ENCODE data around the gene MUC13.
"Not testable (repeated sequence)": the region's sequence is repeated elsewhere in the genome, so short reads cannot be mapped to it uniquely, and the experiment has no call there.

Gene MUC13, protein sequence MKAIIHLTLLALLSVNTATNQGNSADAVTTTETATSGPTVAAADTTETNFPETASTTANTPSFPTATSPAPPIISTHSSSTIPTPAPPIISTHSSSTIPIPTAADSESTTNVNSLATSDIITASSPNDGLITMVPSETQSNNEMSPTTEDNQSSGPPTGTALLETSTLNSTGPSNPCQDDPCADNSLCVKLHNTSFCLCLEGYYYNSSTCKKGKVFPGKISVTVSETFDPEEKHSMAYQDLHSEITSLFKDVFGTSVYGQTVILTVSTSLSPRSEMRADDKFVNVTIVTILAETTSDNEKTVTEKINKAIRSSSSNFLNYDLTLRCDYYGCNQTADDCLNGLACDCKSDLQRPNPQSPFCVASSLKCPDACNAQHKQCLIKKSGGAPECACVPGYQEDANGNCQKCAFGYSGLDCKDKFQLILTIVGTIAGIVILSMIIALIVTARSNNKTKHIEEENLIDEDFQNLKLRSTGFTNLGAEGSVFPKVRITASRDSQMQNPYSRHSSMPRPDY

DNA sequence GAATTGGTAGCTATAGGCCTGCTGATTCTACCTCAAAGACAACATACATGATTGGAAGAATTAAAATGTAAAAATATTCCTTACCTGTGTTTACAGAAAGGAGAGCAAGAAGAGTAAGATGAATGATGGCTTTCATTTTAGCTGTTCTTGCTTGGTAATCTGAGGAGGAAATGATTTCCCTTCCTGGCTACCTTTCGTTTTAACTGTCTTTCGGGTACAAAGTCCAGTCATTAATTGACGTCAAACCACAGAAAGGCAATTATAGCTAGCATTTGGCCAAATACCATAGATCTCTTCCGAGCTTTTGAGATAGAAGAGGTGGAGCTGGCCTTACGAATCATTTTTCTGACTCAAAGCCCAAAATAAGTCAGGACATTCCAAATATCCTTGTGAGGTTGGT lies at the start of gene MUC13:
MUC13 (minus strand) TSS at position 175 of the 400 bp plus-strand sequence; CDS start at position 136, 39 bp downstream.
- in situ Hi-C loops (cut with MboI; ENCODE audit: low pct_unique_long_range_greater_than_20kb, low sequenced_read_pairs), result no loop called here

DNA sequence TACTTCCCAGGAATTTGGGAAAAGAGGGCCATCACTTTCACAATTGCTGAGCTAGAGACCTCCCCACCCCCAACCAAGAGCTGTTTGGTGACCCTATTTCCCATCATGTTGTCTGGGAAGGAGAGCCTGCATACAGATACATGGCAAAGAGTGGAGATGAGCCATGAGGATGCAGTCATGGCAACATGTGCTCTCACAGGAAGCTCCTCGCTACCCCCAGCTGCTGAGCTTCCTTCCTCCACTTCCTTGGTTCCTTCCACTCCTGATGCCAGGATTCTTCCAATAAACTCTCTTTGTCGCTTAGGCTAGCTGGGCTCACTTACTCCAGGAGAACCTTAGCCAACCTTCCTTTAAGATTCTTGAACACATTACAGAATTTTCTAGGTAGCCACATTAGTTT lies 48.3 kb upstream of the MUC13 start:
- in situ Hi-C loops (cut with MboI; ENCODE audit: low pct_unique_long_range_greater_than_20kb, low sequenced_read_pairs), result no loop called here
- no peak for DNase-seq

More for the DNA sequence above, at the start of gene MUC13:
- no peak for DNase-seq

DNA sequence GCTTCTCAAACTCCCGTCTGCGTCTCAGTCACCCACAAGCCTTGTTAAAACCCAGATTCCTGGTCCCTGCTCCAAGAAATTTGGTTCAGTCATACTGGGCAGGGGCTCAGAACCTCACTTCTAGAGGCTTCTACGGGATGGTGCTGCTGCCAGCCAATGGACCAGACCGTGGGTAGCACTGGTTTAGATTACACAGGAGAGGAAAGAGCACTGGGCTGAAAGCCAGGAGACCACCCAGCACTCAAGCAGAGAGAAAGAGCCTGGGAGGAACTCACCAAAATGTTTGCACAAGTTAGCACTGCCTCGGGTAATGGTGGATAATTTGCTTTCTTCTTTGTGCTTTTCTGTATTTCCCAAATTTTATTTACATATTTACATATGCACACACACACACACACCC lies 46.9 kb upstream of the MUC13 start:
- in situ Hi-C loops (cut with MboI; ENCODE audit: low pct_unique_long_range_greater_than_20kb, low sequenced_read_pairs), result no loop called here
- DNase-seq, result no peak

DNA sequence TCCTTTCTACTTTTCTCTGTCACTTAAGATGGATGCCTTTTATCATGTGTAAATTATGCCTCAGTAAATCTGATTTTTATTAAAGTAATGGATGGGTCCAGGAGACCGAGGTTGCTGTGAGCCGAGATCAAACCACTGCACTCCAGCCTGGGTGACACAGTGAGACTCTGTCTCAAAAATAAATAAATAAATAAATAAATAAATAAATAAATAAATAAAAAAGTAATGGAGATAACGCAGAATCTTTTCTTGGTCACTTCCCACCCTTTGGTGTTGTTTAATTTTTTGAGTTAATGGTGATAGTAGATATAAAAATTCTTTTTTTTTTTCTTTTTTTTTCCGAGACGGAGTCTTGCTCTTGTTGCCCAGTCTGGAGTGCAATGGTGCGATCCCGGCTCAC lies 44.1 kb upstream of the MUC13 start:
- in situ Hi-C loops (cut with MboI; ENCODE audit: low pct_unique_long_range_greater_than_20kb, low sequenced_read_pairs), result no loop called here
- no peak for DNase-seq

DNA sequence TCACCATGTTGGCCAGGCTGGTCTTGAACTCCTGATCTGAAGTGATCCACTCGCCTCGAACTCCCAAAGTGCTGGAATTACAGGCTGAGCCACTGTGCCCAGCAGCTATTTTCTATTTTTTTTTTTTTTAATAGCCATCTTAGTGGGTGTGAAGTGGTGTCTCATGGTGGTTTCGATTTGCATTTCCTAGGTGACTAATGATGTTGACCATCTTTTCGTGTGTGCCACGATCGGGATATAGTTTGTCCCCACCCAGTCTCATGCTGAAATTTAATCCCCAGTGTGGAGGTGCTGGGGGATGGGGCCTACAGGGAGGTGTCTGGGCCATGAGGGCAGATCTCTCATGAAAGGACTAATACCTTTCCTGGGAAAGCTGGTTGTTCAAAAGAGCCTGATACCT lies 41.8 kb upstream of the MUC13 start:
- in situ Hi-C loops (cut with MboI; ENCODE audit: low pct_unique_long_range_greater_than_20kb, low sequenced_read_pairs), result no loop called here

DNA sequence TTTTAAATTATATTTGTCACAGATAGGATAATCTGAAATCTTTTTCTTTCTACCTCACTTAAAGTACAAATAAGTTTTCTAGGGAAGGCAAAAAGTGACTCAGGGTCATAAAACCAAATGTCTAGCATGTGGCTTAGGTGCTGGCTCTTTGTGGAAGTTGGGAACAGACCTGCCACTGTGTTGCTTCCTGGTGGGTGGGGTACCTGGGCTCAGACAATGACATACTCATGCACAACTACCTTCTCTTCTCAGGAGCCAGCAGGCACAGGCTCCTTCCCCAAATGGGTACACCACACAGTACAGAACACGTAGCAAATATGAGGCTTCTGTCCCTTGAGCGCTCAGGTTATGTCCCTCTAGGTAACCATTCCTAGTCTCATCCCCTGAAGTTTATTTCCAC lies 40.1 kb upstream of the MUC13 start:
- in situ Hi-C loops (cut with MboI; ENCODE audit: low pct_unique_long_range_greater_than_20kb, low sequenced_read_pairs), result no loop called here
- DNase-seq, result no peak

More for the DNA sequence above, 41.8 kb upstream of the MUC13 start:
- no peak for DNase-seq

DNA sequence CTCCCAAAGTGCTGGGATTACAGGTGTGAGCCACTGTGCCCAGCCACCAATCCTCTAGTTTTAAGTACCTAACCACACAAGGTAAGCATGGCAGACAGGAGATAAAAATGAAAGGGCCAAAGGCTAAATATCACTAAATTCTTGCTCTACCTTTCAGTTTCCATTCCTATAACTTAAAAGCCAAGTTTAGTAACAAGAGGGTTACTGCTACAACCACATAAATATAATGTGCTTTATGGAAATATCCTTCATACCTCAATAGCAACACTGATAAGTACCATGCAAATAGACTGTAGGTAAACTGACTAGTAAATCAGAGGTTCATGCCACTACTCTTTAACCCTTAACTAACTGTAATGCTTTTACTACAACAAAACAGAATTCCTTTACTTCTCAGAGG lies 38.7 kb upstream of the MUC13 start:
- DNase-seq, result no peak
- in situ Hi-C loops (cut with MboI; ENCODE audit: low pct_unique_long_range_greater_than_20kb, low sequenced_read_pairs), result no loop called here

DNA sequence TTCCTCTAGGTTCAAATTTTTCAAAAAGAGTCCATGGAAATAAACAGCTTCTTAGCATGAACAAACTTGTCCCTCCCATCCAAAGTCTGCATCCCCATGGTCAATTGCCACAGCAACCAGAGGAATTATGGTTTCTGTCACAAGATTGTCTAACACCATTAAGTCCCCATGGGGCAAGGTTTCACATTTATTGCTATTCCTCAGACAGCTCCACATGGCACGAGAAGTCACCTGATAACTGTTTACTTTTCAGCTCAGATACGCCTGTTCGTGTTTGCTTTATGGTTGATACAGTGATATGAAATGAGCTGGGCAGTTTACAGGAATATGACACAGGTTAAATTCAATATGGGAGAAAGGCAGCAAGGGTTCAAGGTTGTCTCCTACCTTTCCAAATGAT lies 37.9 kb upstream of the MUC13 start:
- in situ Hi-C loops (cut with MboI; ENCODE audit: low pct_unique_long_range_greater_than_20kb, low sequenced_read_pairs), result no loop called here
- DNase-seq, result no peak

DNA sequence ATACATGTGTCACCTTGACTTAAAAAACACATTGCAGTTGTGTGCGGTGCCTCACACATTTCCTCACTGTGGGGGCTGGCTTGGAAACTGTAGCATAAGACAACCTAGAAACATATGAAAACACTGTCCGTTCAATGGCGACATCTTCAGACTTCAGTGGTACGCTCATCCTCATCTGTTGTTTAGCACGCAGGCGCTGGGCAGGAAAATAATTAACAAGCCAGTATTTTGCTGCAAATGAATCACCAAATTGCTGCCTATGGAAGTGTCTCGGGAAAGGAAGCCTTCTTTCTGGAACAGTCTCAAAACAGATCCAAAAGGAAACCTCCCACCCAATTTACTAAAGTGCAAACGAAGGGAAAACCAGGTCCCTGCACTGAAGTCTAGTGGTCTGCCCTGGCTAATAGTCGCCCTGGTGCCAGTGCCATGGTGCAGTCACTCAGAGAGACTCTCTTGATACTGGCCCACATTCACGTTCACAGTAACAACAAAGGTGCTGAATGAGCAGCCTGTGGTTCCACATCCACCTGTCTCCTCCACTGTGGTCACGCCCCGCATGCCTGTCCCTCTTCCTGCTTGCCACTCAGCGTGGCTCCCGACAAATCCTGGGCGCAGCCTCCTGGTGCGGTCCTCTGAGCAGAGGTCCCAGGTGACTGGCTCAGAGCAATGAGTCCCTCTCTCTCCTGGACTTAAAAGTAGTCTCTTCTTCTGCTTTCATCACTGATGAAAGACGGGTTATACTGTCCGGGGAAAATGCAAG lies 35.6 kb upstream of the MUC13 start:
- in situ Hi-C loops (cut with MboI; ENCODE audit: low pct_unique_long_range_greater_than_20kb, low sequenced_read_pairs), result no loop called here
- no peak for DNase-seq

DNA sequence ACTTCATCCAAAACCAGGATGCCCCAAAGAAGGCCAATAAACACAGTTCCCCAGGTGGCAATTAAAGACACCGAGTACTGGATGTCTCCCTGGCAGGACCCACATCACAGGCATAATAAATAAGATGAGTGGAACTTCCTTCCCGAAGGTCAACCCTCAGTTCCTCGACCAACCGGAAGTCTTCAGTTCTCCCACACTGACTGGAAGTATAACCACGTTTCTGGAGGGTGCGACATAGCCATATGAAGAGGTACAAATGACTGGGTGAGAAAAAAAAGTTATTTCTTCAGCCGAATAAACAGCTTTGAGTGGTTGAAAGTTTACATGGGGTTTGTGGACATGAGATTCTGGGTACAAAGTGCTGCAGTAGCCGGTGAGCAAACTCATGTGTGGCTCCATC lies 34.6 kb upstream of the MUC13 start:
- no peak for DNase-seq
- in situ Hi-C loops (cut with MboI; ENCODE audit: low pct_unique_long_range_greater_than_20kb, low sequenced_read_pairs), result no loop called here

DNA sequence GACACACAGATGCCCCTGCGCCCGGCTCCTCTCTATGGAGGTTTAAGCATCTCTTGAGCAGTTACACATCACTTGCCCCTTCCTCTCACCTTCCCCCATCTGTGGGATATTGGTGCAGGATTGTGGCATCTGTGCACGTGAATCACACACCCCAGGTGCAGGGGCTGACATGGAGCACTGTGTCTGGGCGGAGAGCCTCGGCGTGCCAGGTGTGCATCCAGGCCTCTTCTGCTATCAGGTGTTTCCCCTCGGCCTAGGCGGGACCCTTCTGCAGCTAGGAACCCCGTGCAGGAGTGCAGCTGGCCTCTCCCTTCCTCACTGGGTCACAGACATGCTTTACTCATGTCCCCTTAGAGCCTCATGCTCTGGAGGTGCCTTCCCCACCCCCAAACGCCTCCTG lies 33.4 kb upstream of the MUC13 start:
- in situ Hi-C loops (cut with MboI; ENCODE audit: low pct_unique_long_range_greater_than_20kb, low sequenced_read_pairs), result no loop called here

DNA sequence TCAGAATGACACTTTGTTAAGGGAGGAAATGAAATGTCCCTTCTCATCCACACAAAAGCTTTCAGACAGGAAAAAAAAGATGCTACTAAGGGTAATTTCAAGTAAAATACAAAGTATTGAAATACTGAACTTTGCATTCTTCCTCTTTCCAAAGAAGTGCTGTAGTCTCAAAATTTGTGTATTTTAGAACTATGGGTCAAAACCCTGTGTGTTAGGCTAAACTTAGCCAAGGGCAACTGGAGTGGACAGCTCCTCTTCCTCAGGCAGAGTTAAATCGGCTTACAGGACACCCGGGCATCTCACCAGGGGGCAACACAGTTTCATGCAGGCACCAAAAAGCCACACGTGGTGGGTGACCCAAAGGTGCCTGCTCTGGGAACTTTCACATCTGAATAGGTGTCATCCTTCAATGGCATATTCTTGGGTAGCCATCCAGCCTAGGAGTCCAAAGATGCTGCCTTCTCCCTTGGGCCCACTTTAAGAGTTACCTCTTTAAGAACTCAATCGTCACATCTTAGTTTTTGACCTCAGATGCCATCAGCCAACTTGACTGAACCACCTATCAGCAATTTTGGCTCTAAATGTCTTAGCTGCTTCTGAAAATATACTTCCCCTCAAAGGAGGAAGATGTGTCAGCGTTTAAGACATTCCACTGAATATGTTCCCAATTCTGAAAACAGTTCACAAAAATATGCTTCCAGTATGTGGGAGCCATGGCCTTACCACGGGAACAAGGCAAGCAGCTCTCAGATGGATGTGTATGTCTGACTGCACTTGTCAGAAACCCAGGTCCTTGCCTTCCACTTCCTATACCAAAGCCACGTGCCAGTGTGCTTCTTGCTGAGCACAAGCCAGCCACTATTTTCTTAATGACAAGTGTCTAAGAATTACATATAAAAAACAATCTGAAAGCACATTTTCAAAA lies 32.2 kb upstream of the MUC13 start:
- peak; percentile 5 for DNase-seq
- in situ Hi-C loops (cut with MboI; ENCODE audit: low pct_unique_long_range_greater_than_20kb, low sequenced_read_pairs), result no loop called here

More for the DNA sequence above, 33.4 kb upstream of the MUC13 start:
- no peak for DNase-seq

DNA sequence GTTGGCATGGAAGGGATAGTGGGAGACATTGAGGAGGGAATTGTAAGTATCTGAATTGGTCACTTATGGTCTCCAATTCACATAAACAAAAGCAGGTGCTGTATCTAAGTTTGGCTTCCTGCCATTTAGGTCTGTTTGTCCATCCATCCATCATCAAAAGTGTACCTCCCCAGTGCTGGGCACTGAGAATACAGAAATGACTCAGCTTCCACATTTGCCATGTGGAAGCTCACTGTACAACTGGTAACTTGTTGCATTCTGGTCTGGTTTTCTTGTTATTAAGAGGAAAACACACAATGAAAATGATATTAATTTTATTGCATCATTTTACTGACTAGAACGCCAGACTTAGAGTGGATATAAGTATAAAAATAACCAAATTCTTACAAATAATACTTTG lies 30.9 kb upstream of the MUC13 start:
- no peak for DNase-seq
- in situ Hi-C loops (cut with MboI; ENCODE audit: low pct_unique_long_range_greater_than_20kb, low sequenced_read_pairs), result no loop called here

DNA sequence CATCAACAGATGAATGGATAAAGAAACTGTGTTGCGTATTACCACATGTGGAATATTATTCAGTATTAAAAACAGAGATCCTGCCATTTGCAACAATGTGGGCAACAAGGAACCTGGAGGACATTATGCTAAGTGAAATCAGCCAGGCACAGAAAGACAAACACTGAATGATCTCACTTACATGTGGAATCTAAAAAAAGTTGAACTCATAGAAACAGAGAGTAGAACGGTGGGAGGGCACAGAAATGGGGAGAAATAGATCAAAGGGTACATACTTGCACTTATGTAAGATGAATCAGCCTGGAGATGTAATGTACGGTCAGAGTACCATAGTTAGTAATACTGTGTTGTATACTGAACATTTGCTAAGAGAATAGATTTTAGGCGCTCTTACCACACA lies 29.8 kb upstream of the MUC13 start:
- no peak for DNase-seq
- in situ Hi-C loops (cut with MboI; ENCODE audit: low pct_unique_long_range_greater_than_20kb, low sequenced_read_pairs), result no loop called here

DNA sequence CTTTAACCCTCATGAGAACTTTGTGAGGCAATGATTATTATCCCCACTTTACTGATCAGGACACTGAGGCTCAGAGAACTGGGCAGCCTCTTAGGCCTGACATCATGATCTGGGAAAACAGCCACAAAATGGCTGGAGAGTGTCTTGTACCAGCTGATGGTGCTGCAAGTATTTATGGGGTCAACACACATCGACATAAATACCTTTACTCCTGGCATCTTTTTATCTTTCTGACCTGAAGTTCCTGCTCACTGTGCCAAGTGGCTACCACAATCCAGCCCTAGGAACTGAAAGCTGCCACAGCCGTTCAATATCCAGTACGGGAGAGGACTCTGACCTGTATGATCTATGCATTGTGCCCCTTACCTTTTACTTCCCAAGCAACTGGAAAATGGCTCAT lies 29.2 kb upstream of the MUC13 start:
- no peak for DNase-seq
- in situ Hi-C loops (cut with MboI; ENCODE audit: low pct_unique_long_range_greater_than_20kb, low sequenced_read_pairs), result no loop called here

DNA sequence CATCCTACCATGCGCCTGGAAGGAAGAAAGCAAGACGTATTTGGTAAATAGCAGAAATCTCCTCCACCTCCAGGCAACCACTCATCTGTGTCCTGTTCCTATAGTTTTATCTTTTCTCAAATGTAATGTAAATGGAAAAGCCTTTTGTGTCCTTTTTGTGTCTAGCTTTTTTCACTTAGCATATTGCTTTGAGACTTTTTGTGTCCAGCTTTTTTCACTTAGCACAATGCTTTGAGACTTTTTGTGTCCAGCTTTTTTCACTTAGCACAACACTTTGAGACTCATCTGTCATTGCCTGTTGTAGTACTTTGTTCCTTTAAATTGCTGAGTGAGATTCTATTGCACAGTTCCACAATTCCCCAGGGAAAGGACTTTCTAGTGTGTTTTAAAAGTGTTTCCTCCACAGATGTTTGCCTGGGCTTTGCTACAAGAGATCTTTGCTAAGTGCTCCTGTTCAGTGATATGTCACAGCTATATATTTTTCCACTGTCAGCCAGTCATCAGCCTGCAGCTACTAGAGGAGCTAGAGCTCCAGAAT lies 27.9 kb upstream of the MUC13 start:
- no peak for DNase-seq
- in situ Hi-C loops (cut with MboI; ENCODE audit: low pct_unique_long_range_greater_than_20kb, low sequenced_read_pairs), result no loop called here

DNA sequence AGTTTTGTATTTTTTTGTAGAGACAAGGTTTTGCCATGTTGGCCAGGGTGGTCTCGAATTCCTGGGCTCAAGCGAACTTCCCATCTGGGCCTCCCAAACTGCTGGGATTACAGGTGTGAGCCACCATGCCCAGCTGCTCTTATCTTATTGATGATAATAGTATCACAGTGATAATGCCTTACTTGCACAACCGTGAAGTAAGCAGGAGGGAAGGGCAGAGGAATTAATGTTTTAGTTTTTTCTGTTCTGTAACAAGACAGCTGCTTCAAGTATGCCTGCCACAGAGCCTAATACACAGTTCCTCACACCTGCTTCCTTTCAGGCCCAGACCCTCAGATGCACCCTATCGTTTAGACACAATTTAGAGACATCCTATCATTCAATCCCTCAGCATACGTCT lies 26.1 kb upstream of the MUC13 start:
- DNase-seq, result no peak
- in situ Hi-C loops (cut with MboI; ENCODE audit: low pct_unique_long_range_greater_than_20kb, low sequenced_read_pairs), result no loop called here

DNA sequence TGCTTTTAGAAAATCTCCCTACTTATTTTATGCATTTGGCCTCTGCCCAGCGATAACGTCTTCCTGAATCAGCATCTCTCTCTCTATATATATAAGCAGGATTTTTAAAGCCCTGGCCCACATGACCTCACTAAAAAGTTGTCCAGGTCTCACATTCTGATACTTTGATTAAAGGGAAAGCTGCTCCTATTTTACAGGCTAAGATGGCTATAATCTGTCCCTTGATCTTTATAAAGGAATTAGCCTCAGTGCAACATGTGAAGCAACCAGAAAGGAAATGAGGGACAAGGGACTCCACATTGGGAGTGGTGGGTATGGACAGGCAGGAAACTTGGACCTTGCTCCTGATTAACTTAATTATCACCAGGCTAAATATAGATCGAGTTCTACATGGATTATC lies 25.6 kb upstream of the MUC13 start:
- no peak for DNase-seq
- in situ Hi-C loops (cut with MboI; ENCODE audit: low pct_unique_long_range_greater_than_20kb, low sequenced_read_pairs), result no loop called here

DNA sequence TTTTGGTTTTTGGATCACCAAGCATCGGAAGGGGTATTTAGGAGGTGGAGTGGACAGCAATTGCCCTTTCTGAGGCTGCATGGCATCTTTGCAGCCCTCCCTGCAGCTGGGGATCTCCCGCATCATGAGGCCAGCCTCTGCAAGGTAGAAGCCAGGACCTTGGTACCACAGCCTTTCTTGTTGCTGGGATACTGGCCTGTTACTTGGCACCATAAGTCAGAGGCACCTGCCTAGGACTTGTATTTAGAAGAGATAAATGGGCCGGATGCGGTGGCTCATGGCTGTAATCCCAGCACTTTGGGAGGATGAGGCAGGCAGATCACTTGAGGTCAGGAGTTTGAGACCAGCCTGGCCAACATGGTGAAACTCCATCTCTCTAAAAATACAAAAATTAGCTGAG lies 23.4 kb upstream of the MUC13 start:
- in situ Hi-C loops (cut with MboI; ENCODE audit: low pct_unique_long_range_greater_than_20kb, low sequenced_read_pairs), result not testable (repeated sequence)

More for the DNA sequence above, 23.4 kb upstream of the MUC13 start:
- not testable (repeated sequence) for DNase-seq
